C4-2B (cell line): ENCODE results near the gene TAGLN.

Experiments
- H3K27ac ChIP-seq: fragments of 450-650 bp; 2 replicates; pipeline ENCODE4 v1.5.1; 2017
- CTCF ChIP-seq: fragments of 450-650 bp; conservative IDR thresholded peaks from 2 replicates; pipeline ENCODE4 v1.5.1; 2017; ENCODE audit warnings: mild to moderate bottlenecking
- ZFX ChIP-seq: fragments of 450-650 bp; IDR thresholded peaks from 2 replicates; pipeline ENCODE4 v1.6.1; 2017

The TAGLN gene

GRCh38 chr11:117231842-117232091 is 32.6 kb downstream of the TAGLN start, which contains the start of gene PCSK7:
Gene PCSK7 (minus strand): TSS chr11:117232073. CDS start chr11:117229844, 2,229 bp downstream.
- no peak for TF ChIP-seq CTCF
- TF ChIP-seq ZFX: no peak
- peak within 1 kb of the TSS; percentile 89 for H3K27ac ChIP-seq

- peak within 1 kb of the TSS; percentile 89 for H3K27ac ChIP-seq
- TF ChIP-seq ZFX (peak; percentile 50; the same call in 1 of the 2 replicates), CTCF (peak; percentile 99)
Observed at GRCh38 chr11:117232092-117232878, 33.1 kb downstream of the TAGLN start, which contains the start of gene RNF214. Gene RNF214 (plus strand): TSS chr11:117232671. CDS start chr11:117234273, 1,602 bp downstream.

- H3K27ac ChIP-seq: peak overlapping the region; percentile 89
Observed at GRCh38 chr11:117232911-117233409, 33.8 kb downstream of the TAGLN start.

DNA sequence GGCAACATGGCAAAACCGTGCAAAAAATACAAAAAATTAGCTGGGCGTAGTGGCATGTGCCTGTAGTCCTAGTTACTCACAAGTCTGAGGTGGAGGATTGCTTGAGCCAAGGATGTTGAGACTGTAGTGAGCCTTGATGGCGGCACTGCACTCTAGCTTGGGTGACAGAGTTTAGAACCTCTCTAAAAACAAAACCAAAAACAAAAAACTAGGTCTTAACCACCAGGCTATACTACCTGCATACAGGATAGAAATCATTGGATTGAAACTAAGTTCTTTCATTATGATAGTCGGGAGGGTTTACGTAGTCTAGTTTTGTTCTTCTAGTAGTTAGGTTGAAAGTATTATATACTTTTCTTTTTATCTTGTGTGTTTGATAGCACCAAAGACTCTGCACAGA is 39.1 kb downstream of the TAGLN start:
- TF ChIP-seq ZFX: no peak
- TF ChIP-seq CTCF: no peak
- H3K27ac ChIP-seq: no peak overlapping the region

More at GRCh38 chr11:117232911-117233409, 33.8 kb downstream of the TAGLN start:
- TF ChIP-seq CTCF (no peak), ZFX (no peak)

GRCh38 chr11:117239295-117239694 is 40.1 kb downstream of the TAGLN start:
- TF ChIP-seq ZFX (no peak), CTCF (no peak)
- H3K27ac ChIP-seq: no peak overlapping the region

- TF ChIP-seq CTCF (no peak), ZFX (no peak)
- H3K27ac ChIP-seq: no peak overlapping the region
Observed at GRCh38 chr11:117248341-117248740, 49.2 kb downstream of the TAGLN start.

GRCh38 chr11:117249571-117249970 is 50.4 kb downstream of the TAGLN start:
- H3K27ac ChIP-seq: no peak overlapping the region
- TF ChIP-seq ZFX: no peak
- no peak for TF ChIP-seq CTCF
